Large intestine (tissue), 3 donors: Measurements from ENCODE around the gene CNOT11. TPM values are rescaled to one million over a fixed set of nuclear protein-coding genes. Genes with fewer than 3 reads are reported as not detected.
"Not testable (repeated sequence)": the region's sequence is repeated elsewhere in the genome, so short reads cannot be mapped to it uniquely, and the experiment has no call there.

Experiments
- DNase-seq, 2 donors: peaks; one replicate each; pipeline versions ENCODE4 v3.0.0 to v3.0.0-alpha.2; 2013
- H3K27ac ChIP-seq: one replicate; pipeline ENCODE4 v1.5.1; 2013; ENCODE audit warnings: low read length
- H3K27me3 ChIP-seq: 2 replicates; pipeline ENCODE4 v1.6.1; 2013; ENCODE audit warnings: low read length; ENCODE audit not compliant: control insufficient read depth, insufficient read depth
- H3K36me3 ChIP-seq: 2 replicates; pipeline ENCODE4 v1.6.1; 2013; ENCODE audit warnings: low read length; ENCODE audit not compliant: control insufficient read depth, insufficient read depth
- H3K4me1 ChIP-seq: one replicate; pipeline ENCODE4 v1.6.1; 2013; ENCODE audit warnings: low read length; ENCODE audit not compliant: control insufficient read depth, insufficient read depth
- H3K4me3 ChIP-seq: one replicate; pipeline ENCODE4 v1.5.1; 2013; ENCODE audit warnings: low read length
- H3K9me3 ChIP-seq: one replicate; pipeline ENCODE4 v1.6.1; 2013; ENCODE audit warnings: mild to moderate bottlenecking, low read depth, low read length, moderate library complexity; ENCODE audit not compliant: control insufficient read depth
- WGBS: methylation state at CpG from one replicate; pipeline ENCODE4 v1.1.5; 2013; ENCODE audit warnings: low lambda C conversion rate; ENCODE audit not compliant: insufficient coverage; 5-methylcytosine and 5-hydroxymethylcytosine counted together
- polyA plus RNA-seq: library from polyadenylated mRNA; unstranded; fragments of 120-200 nt; gene quantifications from one replicate; pipeline ENCODE4 v1.2.1, GENCODE V29; 2013

CNOT11 gene
- polyA plus RNA-seq, 1 donor, result 51.8 TPM

DNA sequence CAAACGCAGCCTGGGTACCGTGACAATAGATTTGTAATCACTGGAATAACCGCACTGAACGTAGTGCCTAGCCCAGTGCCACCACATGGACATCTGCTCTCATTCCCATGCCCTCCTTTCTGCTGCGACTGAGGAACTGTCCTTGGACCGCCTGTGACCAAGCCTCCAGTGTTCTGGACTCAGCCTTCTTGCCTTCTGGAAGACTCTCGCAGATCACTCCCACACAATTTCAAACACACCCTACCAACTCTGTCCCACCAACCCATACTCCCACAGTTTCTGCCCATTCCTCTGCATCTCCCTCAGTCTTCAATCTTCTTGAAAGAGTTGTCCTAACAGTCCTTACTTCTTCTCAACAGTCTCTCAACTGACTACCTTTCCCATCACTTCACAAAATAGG, 53.7 kb downstream of the CNOT11 start:
- Histone ChIP-seq H3K4me1 (peaks cover 24% of the 10 kb centered on the region), H3K36me3 (peaks cover 7% of the 10 kb centered on the region), H3K4me3 (peak overlapping the region; percentile 85), H3K9me3 (no peaks in the 10 kb centered on the region), H3K27ac (peak overlapping the region; percentile 66), H3K27me3 (no peaks in the 10 kb centered on the region)
- WGBS, result no CpG with 5 or more reads among the region's 7 CpGs
- DNase-seq, result peak in 1 of 2 donors; percentile 14

DNA sequence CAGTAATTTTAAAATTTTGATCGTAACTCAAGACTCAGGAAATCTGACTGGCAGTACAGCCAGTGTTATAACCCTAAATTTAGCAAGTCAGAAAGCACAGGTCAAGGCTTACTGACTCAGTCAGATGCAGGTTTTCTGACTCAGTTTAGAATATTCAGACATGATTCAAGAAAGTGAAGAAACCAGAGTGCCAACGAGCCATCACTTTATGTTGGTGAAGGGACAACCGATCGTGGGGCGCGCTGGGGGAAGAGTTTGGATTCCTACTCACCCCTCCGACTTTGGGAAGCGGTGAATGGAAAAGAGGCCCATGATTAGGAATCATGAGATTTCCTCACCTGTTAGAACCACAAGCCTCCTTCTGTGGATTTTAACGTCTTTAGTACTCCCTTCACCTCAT, 54.8 kb downstream of the CNOT11 start:
- Histone ChIP-seq H3K9me3 (no peaks in the 10 kb centered on the region), H3K27ac (peak overlapping the region; percentile 66), H3K36me3 (peaks cover 6% of the 10 kb centered on the region), H3K27me3 (no peaks in the 10 kb centered on the region), H3K4me1 (peaks cover 30% of the 10 kb centered on the region), H3K4me3 (peak overlapping the region; percentile 85)
- 60% methylated on average over 1 of the region's 9 CpGs for WGBS
- DNase-seq, result no peak

DNA sequence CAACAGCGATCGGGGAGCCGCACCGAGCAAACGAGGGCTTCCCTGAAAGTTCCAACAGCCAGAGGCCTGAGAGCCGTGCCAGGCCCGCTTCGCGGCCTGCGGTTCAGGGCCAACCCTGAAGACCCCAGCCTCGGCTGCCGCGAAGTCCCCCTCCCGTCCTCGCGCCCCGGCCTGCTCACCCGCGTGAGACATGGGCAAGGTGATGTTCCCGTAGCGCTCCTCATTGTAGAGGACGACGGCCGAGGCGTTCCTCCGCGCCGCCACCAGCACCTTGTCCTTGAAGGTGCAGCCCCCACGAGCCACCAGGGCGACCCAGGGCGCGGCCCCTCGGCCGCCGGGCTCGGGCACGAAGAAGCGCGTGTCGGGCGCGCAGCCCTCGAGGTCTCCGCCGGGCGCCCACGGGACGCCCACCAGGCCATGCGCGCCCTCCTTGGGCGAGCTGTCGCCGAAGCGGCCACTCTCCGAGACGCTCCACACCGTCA, 55.3 kb downstream of the CNOT11 start:
- peak in 1 of 2 donors; percentile 69 for DNase-seq
- H3K36me3 ChIP-seq, result peaks cover 3% of the 10 kb centered on the region
- WGBS, result no CpG with 5 or more reads among the region's 57 CpGs
- H3K4me1 ChIP-seq, result peaks cover 30% of the 10 kb centered on the region
- peak overlapping the region; percentile 85 for H3K4me3 ChIP-seq
- peak overlapping the region; percentile 66 for H3K27ac ChIP-seq
- no peaks in the 10 kb centered on the region for H3K27me3 ChIP-seq
- H3K9me3 ChIP-seq, result no peaks in the 10 kb centered on the region

DNA sequence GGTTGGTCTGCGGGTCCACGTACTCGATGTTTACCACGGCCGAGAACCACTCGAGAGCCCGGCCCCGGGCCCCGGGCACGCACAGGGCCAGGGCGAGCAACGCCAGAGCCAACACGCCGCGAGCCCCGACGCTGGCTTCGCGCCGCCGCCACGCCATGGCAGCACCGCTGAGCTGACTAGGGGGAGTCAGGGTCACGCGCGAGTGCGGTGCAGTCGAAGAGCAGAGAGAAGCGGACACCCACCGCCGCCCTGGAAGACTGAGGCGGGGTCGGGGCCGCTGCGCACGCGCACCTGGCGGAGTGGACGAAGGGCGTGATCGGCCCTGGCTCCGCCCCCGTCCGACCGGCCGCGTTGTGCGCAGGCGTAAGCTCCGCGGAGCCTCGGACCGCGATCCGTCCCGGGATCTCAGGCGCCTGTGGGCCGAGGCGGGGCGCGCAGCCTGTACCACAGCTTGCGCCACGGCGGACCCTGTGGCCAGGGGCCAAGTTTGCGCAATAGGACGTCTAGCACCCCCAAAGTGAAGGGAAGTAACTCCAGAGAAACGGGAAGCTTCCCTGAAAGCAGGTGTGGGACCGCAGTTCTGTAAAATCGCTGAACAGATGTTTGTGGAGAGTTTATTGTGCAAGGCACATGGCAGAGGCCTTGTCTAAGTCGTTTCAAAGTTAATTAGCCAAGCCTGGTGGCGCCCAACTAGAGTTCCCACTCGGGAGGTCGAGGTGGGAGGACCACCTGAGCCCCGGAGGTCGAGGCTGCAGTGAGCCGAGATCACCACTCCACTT, 55.9 kb downstream of the CNOT11 start, which contains the start of gene RNF149:
TSS of gene RNF149 (minus strand) at position 270 of the 779 bp plus-strand sequence. CDS start at position 157, 113 bp downstream.
- peaks cover 30% of the 10 kb centered on the region for H3K4me1 ChIP-seq
- peak within 1 kb of the TSS; percentile 87 for H3K27ac ChIP-seq
- peaks cover 3% of the 10 kb centered on the region for H3K36me3 ChIP-seq
- H3K4me3 ChIP-seq, result peak within 1 kb of the TSS; percentile 85
- WGBS, result 66% methylated on average over 3 of the region's 76 CpGs
- DNase-seq, result peak; percentile 97
- no peaks in the 10 kb centered on the region for H3K9me3 ChIP-seq
- no peaks in the 10 kb centered on the region for H3K27me3 ChIP-seq

DNA sequence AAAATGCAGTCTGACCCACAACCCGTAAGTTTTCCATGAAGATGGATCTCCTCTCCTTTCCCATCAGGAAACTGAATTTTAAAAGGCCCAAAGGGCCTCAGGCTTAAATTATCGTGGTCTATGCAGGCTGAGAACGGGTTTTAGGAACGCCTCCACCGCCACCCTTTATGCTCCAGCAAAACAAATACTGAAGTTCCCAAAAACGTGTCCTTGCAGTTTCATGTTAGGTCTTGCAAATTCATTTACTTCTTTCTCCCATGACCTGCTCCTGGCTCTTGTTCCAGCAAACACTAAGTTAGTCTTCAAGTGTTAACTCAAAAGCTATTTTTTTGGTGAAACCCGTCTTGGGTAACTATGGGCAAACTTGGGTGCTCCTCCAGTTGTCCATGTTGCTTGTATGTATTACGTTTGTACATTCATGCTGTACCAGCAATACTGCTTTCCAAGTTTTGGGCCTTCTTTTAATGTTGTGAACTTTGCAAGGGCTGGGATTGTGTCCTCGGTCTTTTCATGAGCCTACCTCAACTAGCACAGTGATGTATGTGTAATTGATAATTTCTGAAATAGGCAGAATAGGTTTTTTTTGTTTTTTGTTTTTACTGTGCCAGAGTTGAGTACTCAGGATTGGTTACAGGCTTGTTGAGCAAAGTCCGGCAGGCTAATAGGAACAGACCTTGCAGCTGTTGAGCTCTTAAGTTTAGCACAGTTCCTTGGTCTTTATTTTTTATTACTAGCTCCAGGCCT, 57.6 kb downstream of the CNOT11 start:
- H3K4me3 ChIP-seq, result no peak overlapping the region
- H3K27me3 ChIP-seq, result no peaks in the 10 kb centered on the region
- peaks cover 3% of the 10 kb centered on the region for H3K36me3 ChIP-seq
- H3K27ac ChIP-seq, result peak overlapping the region; percentile 48
- H3K4me1 ChIP-seq, result peaks cover 30% of the 10 kb centered on the region
- no peak for DNase-seq
- 83% methylated on average over 2 of the region's 10 CpGs for WGBS
- no peaks in the 10 kb centered on the region for H3K9me3 ChIP-seq

DNA sequence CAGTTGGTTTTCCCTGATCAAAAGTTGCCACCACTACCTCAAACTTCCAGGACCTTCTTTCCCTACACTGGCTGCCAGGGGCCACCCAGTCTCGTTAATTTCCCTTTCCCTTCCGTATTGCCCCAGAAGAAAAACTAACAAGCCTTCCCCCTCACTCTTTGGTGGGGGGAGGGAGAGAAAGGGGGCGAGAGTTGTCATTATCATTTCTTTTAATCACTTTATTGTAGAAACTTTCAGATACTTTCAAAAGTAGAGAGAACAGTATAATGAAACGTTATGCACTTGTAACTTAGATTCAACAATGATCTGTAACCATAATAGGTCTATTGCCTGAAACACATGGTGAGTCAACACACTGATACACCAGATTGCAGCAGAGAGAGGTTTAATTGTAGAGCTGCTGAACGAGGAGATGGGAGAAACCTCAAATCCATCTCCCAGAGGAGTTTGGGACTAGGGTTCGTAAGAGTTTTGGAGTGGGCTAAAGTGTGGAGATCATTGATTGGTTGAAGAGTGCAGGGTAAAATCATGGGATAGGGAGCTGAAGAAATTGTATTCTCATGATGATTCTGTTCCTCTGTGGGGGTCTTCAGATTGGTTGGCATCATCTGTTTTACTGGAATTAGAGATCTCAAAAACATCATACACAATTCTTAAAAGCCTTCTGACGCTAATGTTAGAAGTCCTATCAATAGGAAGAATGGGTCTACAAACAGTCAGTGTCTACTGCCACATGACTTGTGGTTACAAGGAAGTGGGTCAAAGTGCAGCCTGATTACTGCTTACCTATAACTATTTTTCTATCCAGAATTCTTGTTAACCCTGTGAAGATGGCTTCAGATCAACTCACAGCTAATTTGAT, 58.4 kb downstream of the CNOT11 start:
- Histone ChIP-seq H3K27ac (peak overlapping the region; percentile 48), H3K4me1 (peaks cover 30% of the 10 kb centered on the region), H3K27me3 (no peaks in the 10 kb centered on the region), H3K36me3 (no peaks in the 10 kb centered on the region), H3K4me3 (no peak overlapping the region), H3K9me3 (no peaks in the 10 kb centered on the region)
- peak; percentile 44 to 75 for DNase-seq
- 33% methylated on average over 1 of the region's 7 CpGs for WGBS

DNA sequence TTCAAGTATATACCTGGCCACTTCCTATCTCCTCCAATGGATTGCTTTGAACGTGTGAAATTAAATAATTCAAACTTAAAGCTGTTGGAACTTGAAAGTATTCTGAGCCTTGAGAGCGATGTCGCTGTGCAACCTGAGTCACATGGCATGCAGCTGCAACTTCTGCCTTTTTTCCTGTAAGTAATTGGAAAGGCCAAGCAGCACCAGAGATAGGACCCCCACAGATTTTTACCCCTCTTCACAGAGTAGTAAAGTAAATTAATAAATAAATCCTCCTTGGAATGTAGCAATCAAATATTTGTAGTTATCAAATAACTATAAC, 59.0 kb downstream of the CNOT11 start:
- H3K36me3 ChIP-seq, result no peaks in the 10 kb centered on the region
- no peaks in the 10 kb centered on the region for H3K9me3 ChIP-seq
- peaks cover 26% of the 10 kb centered on the region for H3K4me1 ChIP-seq
- WGBS, result no CpG with 5 or more reads among the region's 3 CpGs
- no peak for DNase-seq
- H3K4me3 ChIP-seq, result no peak overlapping the region
- no peak overlapping the region for H3K27ac ChIP-seq
- no peaks in the 10 kb centered on the region for H3K27me3 ChIP-seq

DNA sequence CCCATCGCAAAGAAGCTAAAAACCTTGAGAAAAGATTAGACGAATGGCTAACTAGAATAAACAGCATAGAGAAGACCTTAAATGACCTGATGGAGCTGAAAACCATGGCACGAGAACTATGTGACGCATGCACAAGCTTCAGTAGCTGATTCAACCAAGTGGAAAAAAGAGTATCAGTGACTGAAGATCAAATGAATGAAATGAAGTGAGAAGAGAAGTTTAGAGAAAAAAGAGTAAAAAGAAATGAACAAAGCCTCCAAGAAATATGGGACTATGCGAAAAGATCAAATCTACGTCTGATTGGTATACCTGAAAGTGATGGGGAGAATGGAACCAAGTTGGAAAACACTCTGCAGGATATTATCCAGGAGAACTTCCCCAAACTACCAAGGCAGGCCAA, 63.9 kb downstream of the CNOT11 start:
- not testable (repeated sequence) for H3K4me3 ChIP-seq, H3K9me3 ChIP-seq, DNase-seq, H3K36me3 ChIP-seq, H3K27me3 ChIP-seq, H3K27ac ChIP-seq, H3K4me1 ChIP-seq
- WGBS, result 100% methylated on average over 2 of the region's 6 CpGs
